Measurements from ENCODE around the gene PSAPL1.

Gene PSAPL1

DNA sequence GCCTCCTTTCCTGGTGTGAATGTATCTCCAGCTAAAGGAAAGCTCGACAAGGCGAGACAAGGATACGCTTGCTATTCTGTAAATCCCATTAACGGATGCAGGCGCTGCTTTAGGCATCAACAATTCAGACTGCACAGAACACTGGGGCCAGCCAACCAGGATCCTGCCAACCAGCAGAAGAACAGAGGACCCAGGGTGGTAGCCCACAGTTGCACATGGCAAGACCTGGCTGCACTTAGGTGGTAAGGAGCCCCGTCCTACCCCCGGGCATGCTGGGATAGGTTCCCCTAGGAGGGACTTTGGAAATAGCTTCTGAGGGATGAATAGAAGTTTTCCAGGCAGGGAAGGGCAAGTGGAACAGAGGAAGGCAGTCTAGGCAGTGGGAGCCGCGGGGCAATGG is 20.7 kb downstream of the PSAPL1 start:
- Mint-ChIP-seq H3K27me3 (peaks cover 6% of the 10 kb centered on the region), H3K9me3 (peaks cover 8% of the 10 kb centered on the region), H3K4me3 (no peak overlapping the region), H3K27ac (no peak overlapping the region), H3K4me1 (no peaks in the 10 kb centered on the region), H3K36me3 (peaks cover 4% of the 10 kb centered on the region)
- no peak for DNase-seq (ENCODE audit: low spot score in 2 of 2)
- no peak for ATAC-seq (ENCODE audit: low read depth)

DNA sequence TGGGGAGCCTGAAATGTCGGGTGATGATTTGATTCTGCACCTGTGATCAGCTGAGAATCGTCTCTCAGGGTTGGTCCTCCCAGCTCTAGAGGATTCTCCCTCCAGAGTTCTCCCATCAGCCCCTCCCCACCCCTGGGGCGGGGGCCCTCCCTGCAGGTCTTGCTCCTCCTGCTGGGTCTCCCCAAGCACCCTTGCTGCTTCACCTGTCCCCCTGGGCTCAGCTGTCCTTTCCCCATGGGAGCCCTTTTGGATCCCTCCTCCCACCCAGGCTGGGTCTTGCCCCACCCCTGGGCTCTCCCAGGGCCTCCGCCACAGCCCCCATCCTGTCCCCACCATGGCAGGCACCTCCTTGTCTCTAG is 22.2 kb downstream of the PSAPL1 start:
- H3K36me3 Mint-ChIP-seq = peaks cover 4% of the 10 kb centered on the region
- no peak for DNase-seq (ENCODE audit: low spot score in 2 of 2)

DNA sequence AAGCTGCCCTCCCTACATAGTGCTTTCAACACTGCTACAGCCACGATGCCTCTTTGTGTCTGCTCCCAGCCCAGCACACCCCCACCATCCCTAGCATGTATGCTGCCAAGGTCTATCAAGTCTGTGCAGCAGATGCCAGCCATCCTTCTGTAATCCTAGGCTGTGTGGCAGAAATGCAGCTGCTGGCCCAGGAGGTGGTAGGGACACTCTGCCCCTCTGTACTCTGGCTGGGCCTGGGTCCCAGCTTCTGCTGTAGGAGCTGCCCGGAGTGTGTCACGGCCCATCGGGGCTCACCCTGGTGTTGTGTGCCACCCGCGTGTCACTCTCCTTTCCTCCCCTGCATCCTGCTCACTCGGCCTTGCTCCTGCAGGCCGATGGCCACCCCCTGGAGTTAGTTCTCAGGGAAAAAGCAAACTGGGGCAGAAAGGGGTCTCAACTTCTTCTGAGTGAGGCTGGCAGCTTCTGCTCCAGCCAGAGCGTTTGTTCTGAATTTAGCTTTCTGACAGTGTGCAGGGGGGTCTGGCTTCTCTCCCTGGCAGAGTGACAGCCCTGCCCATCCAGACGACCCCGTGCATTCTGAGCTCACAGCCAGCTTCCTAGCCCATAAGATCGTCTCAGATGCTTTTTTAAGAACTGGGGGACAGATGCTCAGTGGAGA is 22.7 kb downstream of the PSAPL1 start:
- Mint-ChIP-seq H3K27ac (no peak overlapping the region), H3K27me3 (peaks cover 6% of the 10 kb centered on the region), H3K4me3 (no peak overlapping the region), H3K4me1 (no peaks in the 10 kb centered on the region), H3K9me3 (peaks cover 20% of the 10 kb centered on the region), H3K36me3 (peaks cover 4% of the 10 kb centered on the region)
- ATAC-seq (ENCODE audit: low read depth) (no peak), DNase-seq (ENCODE audit: low spot score in 2 of 2) (no peak)

More for the DNA sequence above, 22.2 kb downstream of the PSAPL1 start:
- H3K27ac Mint-ChIP-seq = no peak overlapping the region
- ATAC-seq (ENCODE audit: low read depth) = no peak
- H3K27me3 Mint-ChIP-seq = peaks cover 6% of the 10 kb centered on the region
- H3K9me3 Mint-ChIP-seq = peaks cover 17% of the 10 kb centered on the region
- no peaks in the 10 kb centered on the region for H3K4me1 Mint-ChIP-seq
- no peak overlapping the region for H3K4me3 Mint-ChIP-seq

DNA sequence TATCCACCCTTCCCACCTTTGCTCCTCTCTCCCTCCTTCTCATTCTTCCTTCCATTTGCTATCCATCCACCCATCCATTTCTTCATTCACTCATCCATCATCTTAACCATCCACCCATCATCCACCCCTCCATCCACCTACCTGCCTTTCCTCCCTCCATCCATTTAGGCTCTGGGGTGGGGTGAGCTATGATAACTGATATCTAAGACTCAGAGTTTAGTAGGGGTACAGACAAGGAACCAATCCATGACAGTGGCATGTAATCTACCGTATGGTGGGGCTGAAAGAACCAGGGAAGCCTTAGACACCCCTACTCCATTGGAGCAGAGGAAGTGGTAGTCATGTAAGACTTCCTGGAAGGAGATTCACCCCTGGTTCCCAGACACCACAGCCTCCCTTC is 23.2 kb downstream of the PSAPL1 start:
- peaks cover 6% of the 10 kb centered on the region for H3K27me3 Mint-ChIP-seq
- no peak for ATAC-seq (ENCODE audit: low read depth)

DNA sequence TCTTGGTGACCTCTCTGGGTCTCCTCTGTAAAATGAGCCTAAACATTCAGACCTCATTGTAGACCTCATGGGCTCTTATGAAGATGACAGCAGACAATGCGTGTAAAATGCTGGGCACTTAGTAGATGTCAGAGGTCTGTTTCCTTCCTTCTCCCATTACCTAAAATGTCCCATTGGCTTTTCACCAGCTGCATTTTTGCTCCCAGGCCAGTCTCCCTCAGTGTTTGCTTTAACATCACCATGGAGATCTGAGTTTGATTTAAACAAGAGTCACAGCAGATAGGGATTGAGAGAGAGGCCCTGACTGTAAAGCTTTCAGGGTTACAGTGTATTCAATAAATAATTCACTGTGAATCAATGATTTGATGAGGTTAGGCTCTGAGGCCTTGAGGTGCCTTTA is 24.3 kb downstream of the PSAPL1 start:
- Mint-ChIP-seq H3K4me1 (no peaks in the 10 kb centered on the region), H3K27ac (no peak overlapping the region), H3K4me3 (no peak overlapping the region), H3K36me3 (peaks cover 4% of the 10 kb centered on the region), H3K9me3 (peaks cover 22% of the 10 kb centered on the region), H3K27me3 (peaks cover 6% of the 10 kb centered on the region)
- DNase-seq (ENCODE audit: low spot score in 2 of 2) (no peak), ATAC-seq (ENCODE audit: low read depth) (no peak)

More for the DNA sequence above, 23.2 kb downstream of the PSAPL1 start:
- Mint-ChIP-seq H3K4me3 (no peak overlapping the region), H3K4me1 (no peaks in the 10 kb centered on the region), H3K27ac (no peak overlapping the region), H3K9me3 (peaks cover 22% of the 10 kb centered on the region), H3K36me3 (peaks cover 4% of the 10 kb centered on the region)
- no peak for DNase-seq (ENCODE audit: low spot score in 2 of 2)

DNA sequence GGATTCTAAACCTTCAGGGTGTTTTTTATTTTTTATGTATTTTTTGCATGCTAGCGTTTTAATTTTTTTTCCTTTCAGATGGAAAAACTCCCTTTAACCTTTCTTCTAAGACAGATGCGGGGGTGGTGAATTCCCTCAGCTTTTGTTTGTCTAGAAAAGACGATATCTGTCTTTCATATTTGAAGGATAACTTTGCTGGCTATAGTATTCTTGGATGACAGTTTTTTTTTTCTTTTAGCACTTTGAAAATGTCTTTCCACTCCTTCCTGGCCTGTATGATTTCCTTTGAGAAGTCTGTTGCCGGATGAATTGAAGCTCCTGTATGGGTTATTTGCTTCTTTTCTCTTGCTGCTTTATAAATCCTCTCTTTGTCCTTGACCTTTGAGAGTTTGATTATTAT is 26.6 kb downstream of the PSAPL1 start:
- DNase-seq (ENCODE audit: low spot score in 2 of 2) (no peak), ATAC-seq (ENCODE audit: low read depth) (no peak)
- H3K9me3 Mint-ChIP-seq = peaks cover 22% of the 10 kb centered on the region
- peaks cover 4% of the 10 kb centered on the region for H3K36me3 Mint-ChIP-seq
- H3K4me3 Mint-ChIP-seq = no peak overlapping the region
- no peaks in the 10 kb centered on the region for H3K4me1 Mint-ChIP-seq
- H3K27ac Mint-ChIP-seq = no peak overlapping the region
- H3K27me3 Mint-ChIP-seq = peaks cover 4% of the 10 kb centered on the region

DNA sequence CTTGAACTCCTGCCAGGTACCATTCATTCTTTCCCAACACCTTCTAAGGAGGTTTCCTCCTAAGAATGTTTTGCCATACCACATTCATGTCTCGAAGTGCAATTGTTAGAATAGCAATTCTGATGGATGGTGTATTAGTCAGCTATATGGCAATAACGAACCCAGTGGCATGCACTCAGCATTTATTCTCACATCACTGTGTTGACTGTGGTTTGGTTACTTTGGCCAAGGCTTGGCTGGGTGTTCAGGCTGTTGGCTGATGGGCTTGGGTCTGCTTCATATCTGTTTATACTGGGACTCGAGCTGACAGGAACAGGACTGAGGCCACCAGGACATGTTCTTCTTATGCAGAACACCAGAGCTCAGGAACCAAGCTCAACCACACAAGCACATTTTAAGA is 31.7 kb downstream of the PSAPL1 start:
- H3K4me3 Mint-ChIP-seq = no peak overlapping the region
- H3K9me3 Mint-ChIP-seq = peaks cover 20% of the 10 kb centered on the region
- H3K36me3 Mint-ChIP-seq = no peaks in the 10 kb centered on the region
- H3K4me1 Mint-ChIP-seq = no peaks in the 10 kb centered on the region
- ATAC-seq (ENCODE audit: low read depth) = no peak
- H3K27ac Mint-ChIP-seq = no peak overlapping the region
- DNase-seq (ENCODE audit: low spot score in 2 of 2) = no peak
- H3K27me3 Mint-ChIP-seq = peaks cover 7% of the 10 kb centered on the region

DNA sequence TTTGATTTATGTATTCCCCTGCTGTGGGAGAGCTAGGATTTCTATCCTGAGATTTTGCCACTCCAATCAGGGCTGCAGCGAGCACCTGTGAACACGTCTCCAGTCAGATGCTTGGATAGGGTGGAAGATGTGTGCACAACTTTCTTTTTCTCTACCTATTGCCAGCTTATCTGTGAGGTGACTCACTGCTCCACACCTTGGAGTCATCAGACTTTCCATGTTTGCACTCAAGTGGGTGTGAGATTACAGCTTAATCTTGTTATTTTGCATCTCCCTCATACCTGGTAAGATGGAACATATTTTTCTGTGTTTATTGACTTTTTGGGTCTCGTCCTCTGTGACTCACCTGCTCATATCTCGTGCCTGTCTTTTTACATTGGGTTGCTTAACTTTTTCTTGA is 32.2 kb downstream of the PSAPL1 start:
- peaks cover 16% of the 10 kb centered on the region for H3K9me3 Mint-ChIP-seq
- H3K36me3 Mint-ChIP-seq = no peaks in the 10 kb centered on the region
- H3K4me1 Mint-ChIP-seq = no peaks in the 10 kb centered on the region
- H3K27me3 Mint-ChIP-seq = peaks cover 7% of the 10 kb centered on the region
- DNase-seq (ENCODE audit: low spot score in 2 of 2) (no peak), ATAC-seq (ENCODE audit: low read depth) (no peak)
- H3K27ac Mint-ChIP-seq = no peak overlapping the region
- no peak overlapping the region for H3K4me3 Mint-ChIP-seq

DNA sequence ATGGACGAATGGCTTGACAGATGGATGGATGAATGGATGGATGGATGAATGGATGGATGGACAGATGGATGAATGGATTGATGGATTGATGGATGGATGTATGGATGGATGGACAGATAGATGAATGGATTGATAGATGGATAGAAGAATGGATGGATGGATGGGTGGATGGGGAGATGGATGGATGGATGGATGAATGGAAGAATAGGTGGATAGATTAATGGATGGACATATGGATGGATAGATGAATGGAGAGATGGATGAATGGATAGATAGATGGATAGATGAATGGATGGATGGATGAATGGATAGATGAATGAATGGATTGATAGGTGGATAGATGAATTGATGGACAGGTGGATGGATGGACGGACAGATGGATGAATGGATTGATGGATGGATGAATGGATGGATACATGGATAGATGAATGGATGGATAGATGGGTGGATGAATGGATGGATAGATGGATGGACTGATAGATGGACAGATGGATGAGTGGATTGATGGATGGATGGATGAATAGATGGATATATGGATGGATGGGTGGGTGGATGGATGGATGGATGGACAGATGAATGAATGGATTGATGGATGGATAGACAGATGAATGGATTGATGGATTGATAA is 33.9 kb downstream of the PSAPL1 start:
- DNase-seq (ENCODE audit: low spot score in 2 of 2) = no peak
- Mint-ChIP-seq H3K36me3 (no peaks in the 10 kb centered on the region), H3K27ac (no peak overlapping the region), H3K4me1 (no peaks in the 10 kb centered on the region), H3K4me3 (no peak overlapping the region), H3K9me3 (peaks cover 8% of the 10 kb centered on the region), H3K27me3 (peaks cover 7% of the 10 kb centered on the region)
- ATAC-seq (ENCODE audit: low read depth) = no peak

DNA sequence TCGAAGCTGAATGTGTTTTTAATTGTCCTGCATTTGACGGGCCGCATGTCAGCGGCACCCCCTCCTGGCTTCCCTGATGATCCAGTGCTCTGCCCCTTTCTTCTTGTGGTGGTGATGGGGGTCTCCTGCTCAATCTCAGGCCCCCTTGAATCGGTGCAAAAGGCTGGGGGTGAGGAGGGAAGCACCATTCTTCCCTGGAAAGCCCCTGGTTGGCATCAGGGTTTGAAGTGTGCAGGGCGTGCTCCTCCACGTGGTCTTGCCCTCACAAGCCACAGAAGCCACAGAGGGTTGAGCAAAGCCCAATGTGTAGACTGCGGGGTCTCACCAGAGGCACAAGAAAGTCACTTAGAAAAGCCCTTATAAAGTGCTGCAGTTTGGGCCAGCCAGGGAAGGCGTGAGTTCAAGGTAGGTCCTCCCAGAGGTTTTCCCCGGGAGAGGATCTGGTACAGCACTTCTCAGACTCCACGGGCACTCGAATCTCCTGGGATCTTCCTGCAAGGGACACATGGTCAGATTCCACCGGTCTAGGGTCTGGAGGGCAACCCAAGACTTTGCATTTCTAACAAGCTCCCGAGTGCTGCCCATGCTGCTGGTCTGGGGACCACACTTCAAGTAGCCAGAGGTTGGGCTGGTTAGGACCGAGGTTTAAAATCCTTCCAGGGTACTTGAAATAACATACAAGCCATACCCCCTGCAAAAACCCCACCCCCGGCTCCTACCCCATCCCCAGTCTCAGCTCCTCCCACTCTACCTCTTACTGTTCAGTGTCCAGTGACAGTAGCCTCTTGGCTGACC is 35.1 kb downstream of the PSAPL1 start:
- H3K27me3 Mint-ChIP-seq = peaks cover 7% of the 10 kb centered on the region

DNA sequence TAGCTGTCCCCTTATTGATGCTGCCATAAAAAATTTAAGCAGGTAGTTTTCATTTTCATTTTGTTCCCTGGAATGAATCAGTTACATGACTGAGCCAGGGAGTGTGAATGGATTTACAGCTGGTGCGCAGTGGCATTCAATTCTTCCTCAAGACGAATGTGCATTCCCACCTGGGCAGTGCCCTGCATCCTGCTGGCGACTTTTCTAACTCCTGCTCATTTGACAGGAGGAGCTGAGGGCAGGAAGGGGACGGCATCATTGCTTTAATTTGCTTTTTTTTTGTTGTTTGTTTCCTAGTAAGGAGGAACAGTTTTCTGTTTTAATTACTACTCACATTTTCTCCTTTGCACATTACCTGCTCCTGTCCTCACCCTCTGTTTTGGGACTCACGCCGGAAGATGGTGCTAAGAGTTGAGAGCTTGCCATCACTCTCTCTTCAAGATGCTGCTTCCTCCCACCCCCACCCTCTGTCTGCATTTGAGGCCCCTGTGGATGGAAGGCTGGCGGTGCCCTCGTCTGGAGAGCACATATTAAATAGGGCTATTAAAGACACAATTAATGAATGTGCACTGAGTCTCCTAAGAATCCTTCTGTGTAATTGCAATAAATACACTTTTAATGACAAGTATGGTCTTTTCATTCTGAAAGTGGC is 35.8 kb downstream of the PSAPL1 start:
- DNase-seq (ENCODE audit: low spot score in 2 of 2) (no peak), ATAC-seq (ENCODE audit: low read depth) (no peak)
- H3K4me1 Mint-ChIP-seq = no peaks in the 10 kb centered on the region
- no peaks in the 10 kb centered on the region for H3K36me3 Mint-ChIP-seq
- H3K27ac Mint-ChIP-seq = no peak overlapping the region
- H3K9me3 Mint-ChIP-seq = peaks cover 8% of the 10 kb centered on the region
- peaks cover 8% of the 10 kb centered on the region for H3K27me3 Mint-ChIP-seq
- no peak overlapping the region for H3K4me3 Mint-ChIP-seq

More for the DNA sequence above, 35.1 kb downstream of the PSAPL1 start:
- H3K9me3 Mint-ChIP-seq = peaks cover 8% of the 10 kb centered on the region
- H3K27ac Mint-ChIP-seq = no peak overlapping the region
- DNase-seq (ENCODE audit: low spot score in 2 of 2) = no peak
- no peaks in the 10 kb centered on the region for H3K4me1 Mint-ChIP-seq
- H3K36me3 Mint-ChIP-seq = no peaks in the 10 kb centered on the region
- no peak overlapping the region for H3K4me3 Mint-ChIP-seq
- no peak for ATAC-seq (ENCODE audit: low read depth)

DNA sequence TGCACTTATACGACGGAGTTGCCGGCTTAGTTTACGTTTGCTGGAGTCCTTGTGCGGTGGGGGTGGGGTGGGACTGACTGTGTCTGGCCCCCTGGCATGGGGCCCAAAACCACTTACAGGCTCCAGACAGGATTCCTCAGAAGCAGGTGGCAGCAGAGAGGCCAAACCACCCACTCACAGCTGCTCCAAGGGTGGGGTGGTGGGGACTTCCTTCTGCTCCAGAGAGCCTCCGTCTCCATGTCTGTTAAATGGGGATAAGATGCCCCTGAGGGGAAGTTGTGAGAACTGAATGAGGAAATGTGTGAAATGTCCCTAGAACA is 36.7 kb downstream of the PSAPL1 start:
- no peak for ATAC-seq (ENCODE audit: low read depth)
- peaks cover 8% of the 10 kb centered on the region for H3K27me3 Mint-ChIP-seq
- no peaks in the 10 kb centered on the region for H3K4me1 Mint-ChIP-seq
- H3K9me3 Mint-ChIP-seq = peaks cover 8% of the 10 kb centered on the region
- no peak overlapping the region for H3K27ac Mint-ChIP-seq
- H3K36me3 Mint-ChIP-seq = no peaks in the 10 kb centered on the region
- H3K4me3 Mint-ChIP-seq = no peak overlapping the region
- no peak for DNase-seq (ENCODE audit: low spot score in 2 of 2)

DNA sequence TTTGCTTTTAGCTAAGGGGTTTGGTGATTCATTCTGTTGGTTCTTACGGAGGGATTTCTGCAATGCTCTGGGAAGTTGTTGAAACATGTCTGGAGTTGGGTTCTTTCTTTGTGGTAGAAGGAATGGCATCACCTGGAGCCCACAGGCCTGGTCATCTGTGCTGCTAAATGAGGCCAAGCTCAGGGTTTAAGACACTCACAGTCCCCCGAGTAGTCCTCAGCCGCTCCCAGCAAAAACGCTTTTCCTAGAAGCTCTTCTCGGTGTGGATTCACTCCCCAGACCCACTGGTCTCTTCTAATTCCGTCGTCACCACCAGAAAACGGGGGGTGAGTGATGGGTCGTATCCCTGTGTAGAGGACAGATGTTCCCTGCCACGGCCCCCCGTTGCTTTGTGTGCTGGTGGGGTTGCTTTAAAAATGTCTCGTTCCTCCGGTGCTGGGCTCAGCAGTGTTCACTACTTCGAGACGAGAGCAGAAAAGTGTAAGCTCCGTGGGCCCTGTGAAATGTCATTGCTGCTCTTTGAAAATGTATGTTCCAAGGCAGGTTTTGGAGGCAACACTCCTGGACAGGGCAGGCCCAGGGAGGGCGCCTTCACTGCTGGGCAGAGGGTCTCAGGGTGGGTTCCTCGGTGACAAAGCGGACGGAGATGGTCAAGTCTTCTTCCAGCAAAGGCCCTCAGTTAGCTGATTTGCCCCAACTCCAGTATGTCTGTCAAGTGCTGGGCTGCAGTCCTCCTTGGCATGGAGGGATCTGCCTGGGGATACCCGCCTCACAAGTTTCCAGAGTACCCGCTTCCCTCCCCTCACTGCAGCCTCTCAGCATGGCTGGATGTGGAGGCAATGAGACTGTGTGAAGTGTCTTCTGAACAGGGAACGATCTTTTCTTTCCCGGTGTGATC is 37.3 kb downstream of the PSAPL1 start:
- no peak overlapping the region for H3K4me3 Mint-ChIP-seq
- peaks cover 8% of the 10 kb centered on the region for H3K27me3 Mint-ChIP-seq
- ATAC-seq (ENCODE audit: low read depth) = no peak
- no peaks in the 10 kb centered on the region for H3K4me1 Mint-ChIP-seq
- H3K27ac Mint-ChIP-seq = no peak overlapping the region
- peaks cover 8% of the 10 kb centered on the region for H3K9me3 Mint-ChIP-seq
- DNase-seq (ENCODE audit: low spot score in 2 of 2) = no peak
- no peaks in the 10 kb centered on the region for H3K36me3 Mint-ChIP-seq
